ENCODE measurements around the gene ORM1. TPM values are rescaled to one million over a fixed set of nuclear protein-coding genes. Genes with fewer than 3 reads are reported as not detected.

The ORM1 gene
- total and polyA plus RNA-seq, 12 donors: 2.9 to 26.0 (median 5.1) TPM; not detected in 1

DNA sequence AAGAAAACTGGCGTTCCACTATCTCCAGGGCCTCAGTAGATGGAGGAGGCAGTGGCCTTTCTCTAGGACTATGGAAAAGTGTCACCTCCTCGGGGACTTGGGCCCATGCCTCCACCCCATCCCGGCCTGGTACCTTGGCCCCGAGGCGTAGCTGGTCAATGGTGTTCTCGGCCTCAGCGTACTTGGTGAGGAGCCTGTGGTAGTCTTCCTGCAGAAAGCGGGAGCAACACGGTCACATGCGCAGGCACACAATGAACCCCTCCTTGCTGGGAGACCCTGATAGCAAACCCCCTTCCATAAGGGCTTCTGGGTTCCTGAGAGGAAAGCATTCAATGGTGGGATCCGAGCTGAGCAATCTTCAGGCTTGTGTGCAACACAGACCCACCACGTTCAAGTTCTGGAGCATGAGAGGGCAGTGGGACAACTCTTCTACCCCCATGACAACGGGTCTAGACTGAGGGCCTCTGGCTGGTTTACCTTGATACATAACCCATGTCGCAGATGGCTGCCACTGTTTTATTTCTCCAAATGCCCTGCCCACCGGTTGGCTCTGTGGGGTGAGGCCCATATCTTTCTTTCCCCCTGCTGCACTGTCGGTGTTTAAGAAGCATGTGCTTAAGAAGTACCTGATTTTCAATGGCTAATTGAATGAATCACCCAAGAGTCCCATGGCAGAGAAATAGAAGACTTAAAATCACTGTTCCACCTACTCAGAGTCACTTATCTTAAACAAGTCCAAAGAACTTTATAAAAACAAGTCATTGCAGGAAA is 51.2 kb downstream of the ORM1 start:
- Histone ChIP-seq H3K9me3 (replicated peaks in 1 of 3) (no peaks in the 10 kb centered on the region), H3K27me3 (no peaks in the 10 kb centered on the region), H3K4me1 (replicated peaks in 1 of 2) (peaks cover 0 to 17% of the 10 kb centered on the region in 2 donors), H3K4me3 (no peak overlapping the region), H3K27ac (no peak overlapping the region), H3K36me3 (replicated peaks in 1 of 2) (peaks cover 0 to 24% of the 10 kb centered on the region in 2 donors)
- intact Hi-C loops (cut with DNase I): no loop called here
- WGBS, 4 donors: 86 to 91% (median 89%) methylated on average over 14 to 16 of the region's 16 CpGs
- DNase-seq: no peak
- TF ChIP-seq, protein P1, sequence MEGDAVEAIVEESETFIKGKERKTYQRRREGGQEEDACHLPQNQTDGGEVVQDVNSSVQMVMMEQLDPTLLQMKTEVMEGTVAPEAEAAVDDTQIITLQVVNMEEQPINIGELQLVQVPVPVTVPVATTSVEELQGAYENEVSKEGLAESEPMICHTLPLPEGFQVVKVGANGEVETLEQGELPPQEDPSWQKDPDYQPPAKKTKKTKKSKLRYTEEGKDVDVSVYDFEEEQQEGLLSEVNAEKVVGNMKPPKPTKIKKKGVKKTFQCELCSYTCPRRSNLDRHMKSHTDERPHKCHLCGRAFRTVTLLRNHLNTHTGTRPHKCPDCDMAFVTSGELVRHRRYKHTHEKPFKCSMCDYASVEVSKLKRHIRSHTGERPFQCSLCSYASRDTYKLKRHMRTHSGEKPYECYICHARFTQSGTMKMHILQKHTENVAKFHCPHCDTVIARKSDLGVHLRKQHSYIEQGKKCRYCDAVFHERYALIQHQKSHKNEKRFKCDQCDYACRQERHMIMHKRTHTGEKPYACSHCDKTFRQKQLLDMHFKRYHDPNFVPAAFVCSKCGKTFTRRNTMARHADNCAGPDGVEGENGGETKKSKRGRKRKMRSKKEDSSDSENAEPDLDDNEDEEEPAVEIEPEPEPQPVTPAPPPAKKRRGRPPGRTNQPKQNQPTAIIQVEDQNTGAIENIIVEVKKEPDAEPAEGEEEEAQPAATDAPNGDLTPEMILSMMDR (IDR thresholded peaks at IDR 0.05): no peak

DNA sequence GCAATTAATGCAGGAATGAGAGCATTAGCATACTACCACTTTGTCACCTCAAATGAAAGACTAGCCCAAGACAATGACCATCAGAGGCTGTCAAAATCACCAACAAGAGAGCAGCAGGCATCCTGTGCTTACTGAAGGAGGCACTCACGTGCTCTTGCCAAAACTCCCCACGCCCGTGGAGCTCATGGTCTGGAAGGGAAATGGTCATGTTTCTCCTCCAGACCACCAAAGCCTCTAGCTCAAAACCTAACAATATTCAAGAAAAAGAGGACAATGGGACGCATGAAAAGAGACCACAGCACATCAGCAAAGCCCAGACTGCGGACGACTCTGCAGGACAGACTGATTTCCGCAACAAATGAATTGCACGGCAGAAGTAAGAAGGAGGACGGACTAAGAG is 52.0 kb downstream of the ORM1 start:
- intact Hi-C loops (cut with DNase I): no loop called here
- 80 to 86% (median 85%) methylated on average over 9 of the region's 9 CpGs for WGBS, 4 donors
- DNase-seq: no peak

DNA sequence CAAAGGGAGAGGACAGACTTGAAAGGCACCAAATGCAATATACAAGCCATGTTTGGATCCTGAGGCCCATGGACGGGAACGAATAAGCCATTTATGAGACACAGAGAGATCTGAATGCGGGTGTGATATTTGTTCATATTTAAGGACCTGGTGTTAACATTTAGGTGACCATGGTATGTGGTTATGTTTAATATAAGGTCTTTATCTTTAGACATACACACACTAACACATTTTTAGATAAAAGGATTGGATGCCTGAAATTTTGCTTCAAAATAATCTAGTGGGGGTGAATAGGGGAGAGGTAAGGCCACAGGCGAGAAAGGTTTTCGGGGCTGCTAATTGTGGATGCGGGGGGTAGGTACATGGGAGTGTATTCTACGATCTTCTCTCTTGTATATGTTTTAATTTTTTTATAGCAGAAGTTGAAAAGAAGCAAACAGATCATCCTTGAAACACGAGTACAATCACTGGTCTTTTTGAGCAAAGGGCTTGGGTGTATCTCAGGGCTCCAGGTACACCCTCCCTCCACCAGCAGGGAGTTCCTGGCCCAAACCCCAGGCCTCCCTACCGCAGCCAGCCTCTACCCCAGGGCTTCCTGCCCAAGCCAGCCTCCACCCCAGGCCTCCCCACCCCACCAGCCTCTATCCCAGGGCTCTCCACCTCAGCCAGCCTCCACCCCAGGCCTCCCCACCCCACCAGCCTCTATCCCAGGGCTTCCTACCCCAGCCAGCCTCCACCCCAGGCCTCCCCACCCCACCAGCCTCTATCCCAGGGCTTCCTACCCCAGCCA is 52.7 kb downstream of the ORM1 start:
- H3K27ac ChIP-seq: no peak overlapping the region
- 86 to 92% (median 89%) methylated on average over 9 of the region's 9 CpGs for WGBS, 4 donors

More for the DNA sequence above, 52.0 kb downstream of the ORM1 start:
- no peak overlapping the region for H3K27ac ChIP-seq
- H3K27me3 ChIP-seq: no peaks in the 10 kb centered on the region
- peaks cover 0 to 32% of the 10 kb centered on the region in 2 donors for H3K36me3 ChIP-seq (replicated peaks in 1 of 2)
- H3K4me1 ChIP-seq (replicated peaks in 1 of 2): peaks cover 0 to 17% of the 10 kb centered on the region in 2 donors
- no peak overlapping the region for H3K4me3 ChIP-seq
- TF ChIP-seq POLR2A (IDR thresholded peaks at IDR 0.05): no peak
- TF ChIP-seq, protein P1 (IDR thresholded peaks at IDR 0.05): no peak
- H3K9me3 ChIP-seq (replicated peaks in 1 of 3): no peaks in the 10 kb centered on the region

More for the DNA sequence above, 52.7 kb downstream of the ORM1 start:
- H3K36me3 ChIP-seq (replicated peaks in 1 of 2): peaks cover 0 to 36% of the 10 kb centered on the region in 2 donors
- no peak overlapping the region for H3K4me3 ChIP-seq
- TF ChIP-seq, protein P1 (IDR thresholded peaks at IDR 0.05): no peak
- no peak for TF ChIP-seq POLR2A (IDR thresholded peaks at IDR 0.05)
- intact Hi-C loops (cut with DNase I): no loop called here
- no peaks in the 10 kb centered on the region for H3K9me3 ChIP-seq (replicated peaks in 1 of 3)
- no peak for DNase-seq
- no peaks in the 10 kb centered on the region for H3K27me3 ChIP-seq
- peaks cover 0 to 17% of the 10 kb centered on the region in 2 donors for H3K4me1 ChIP-seq (replicated peaks in 1 of 2)

Other genes starting within 250 kb of the ORM1 start
- 1 to 10 TPM in 2 of 9 donors, under 1 TPM in 3, not detected in 4; 0.17 to 2.8 (median 0.70) TPM for gene AMBP, start 244.8 kb upstream of the ORM1 start, total RNA-seq
- gene AMBP, start 244.8 kb upstream of the ORM1 start, polyA plus RNA-seq: under 1 TPM in 2 of 3 donors, not detected in 1; 0.40 to 0.44 TPM
- gene KIF12, start 223.8 kb upstream of the ORM1 start, total RNA-seq: under 1 TPM in 4 of 9 donors, not detected in 5; 0.11 to 0.50 (median 0.30) TPM
- under 1 TPM in 2 of 3 donors, not detected in 1; 0.10 to 0.56 TPM for gene KIF12, start 223.8 kb upstream of the ORM1 start, polyA plus RNA-seq
- 10 to 100 TPM in 5 of 9 donors, 1 to 10 TPM in 4; 3.0 to 28.2 (median 11.1) TPM for gene COL27A1, start 167.6 kb upstream of the ORM1 start, total RNA-seq
- gene COL27A1, start 167.6 kb upstream of the ORM1 start, polyA plus RNA-seq: 10 to 100 TPM in 2 of 3 donors, 1 to 10 TPM in 1; 3.1 to 99.8 (median 15.9) TPM
- 1 to 10 TPM in 5 of 9 donors, under 1 TPM in 1, not detected in 3; 0.60 to 6.8 (median 1.8) TPM for gene ORM2, start 6.8 kb downstream of the ORM1 start, total RNA-seq
- gene ORM2, start 6.8 kb downstream of the ORM1 start, polyA plus RNA-seq: 10 to 100 TPM in 1 of 3 donors, 1 to 10 TPM in 1, under 1 TPM in 1; 0.88 to 16.2 (median 1.3) TPM
- 10 to 100 TPM in 6 of 9 donors, 1 to 10 TPM in 3; 7.4 to 20.0 (median 15.6) TPM for gene AKNA, start 64.9 kb downstream of the ORM1 start, total RNA-seq
- gene AKNA, start 64.9 kb downstream of the ORM1 start, polyA plus RNA-seq: 10 to 100 TPM in 2 of 3 donors, 1 to 10 TPM in 1; 4.8 to 37.3 (median 20.3) TPM
- gene WHRN, start 182.4 kb downstream of the ORM1 start, total RNA-seq: 100 to 1,000 TPM in 4 of 9 donors, 10 to 100 TPM in 5; 33.4 to 154 (median 92.7) TPM
- gene WHRN, start 182.4 kb downstream of the ORM1 start, polyA plus RNA-seq: 100 to 1,000 TPM in 2 of 3 donors, 10 to 100 TPM in 1; 34.8 to 359 (median 247) TPM

All from adrenal gland (tissue), 12 donors.